HG03064 (cell line): ENCODE measurements around the gene CAMK1D.
"Not testable (repeated sequence)": the region's sequence is repeated elsewhere in the genome, so short reads cannot be mapped to it uniquely, and the experiment has no call there.

Experiments used
- ATAC-seq: cut with Tn5 transposase; IDR thresholded peaks from one replicate; pipeline ENCODE4 v1.9.1; 2021; ENCODE audit warnings: low read depth; ENCODE audit not compliant: unreplicated experiment

Gene CAMK1D

DNA sequence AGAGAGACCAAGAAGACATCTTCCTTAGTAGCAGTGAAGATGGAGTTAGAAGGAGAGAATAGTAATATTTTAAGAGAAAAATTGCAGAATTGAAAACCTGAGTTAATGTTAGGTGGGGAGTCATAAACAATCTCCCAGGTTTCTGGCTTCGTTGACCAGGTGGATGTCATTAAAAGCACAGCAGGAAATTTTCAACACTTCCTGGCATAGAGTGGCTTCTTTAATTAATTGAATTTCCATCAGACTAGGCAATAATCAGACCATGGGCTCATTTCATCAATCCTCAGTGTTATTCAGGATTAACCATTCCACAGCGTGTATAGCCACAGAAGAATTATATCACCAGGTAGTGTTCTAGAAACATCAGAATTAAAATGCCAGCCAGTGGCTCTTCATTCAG lies 383.9 kb downstream of the CAMK1D start:
- ATAC-seq = no peak

DNA sequence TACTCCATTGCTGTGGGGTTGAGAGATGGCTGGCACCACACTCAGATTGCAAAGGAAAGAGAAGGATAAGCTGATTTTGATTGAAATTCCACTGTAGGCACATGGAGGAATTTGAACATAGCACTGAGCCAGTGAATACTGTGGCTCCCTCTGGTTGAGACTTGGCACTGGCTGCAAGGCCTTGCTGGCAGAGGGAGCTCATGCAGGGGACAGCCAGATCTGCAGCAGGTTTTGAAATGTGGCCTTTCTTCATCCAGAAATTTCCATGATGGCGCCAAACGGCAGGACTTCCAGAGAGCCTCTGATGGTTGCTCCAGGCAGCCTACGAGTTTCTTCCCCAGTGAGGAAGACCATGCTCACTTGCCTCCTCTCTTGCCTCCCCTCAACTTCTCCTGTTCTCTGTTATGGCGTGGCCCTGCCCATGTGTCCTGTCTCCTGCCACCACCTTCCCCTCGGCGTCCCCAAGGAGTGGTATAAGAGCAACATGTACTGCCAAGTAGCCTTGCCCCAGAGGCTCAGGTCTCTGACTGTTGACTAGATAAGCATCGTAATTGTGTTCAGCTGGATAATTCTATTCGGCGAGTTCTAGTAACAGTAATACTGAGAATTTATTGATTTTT lies 386.6 kb downstream of the CAMK1D start:
- no peak for ATAC-seq

DNA sequence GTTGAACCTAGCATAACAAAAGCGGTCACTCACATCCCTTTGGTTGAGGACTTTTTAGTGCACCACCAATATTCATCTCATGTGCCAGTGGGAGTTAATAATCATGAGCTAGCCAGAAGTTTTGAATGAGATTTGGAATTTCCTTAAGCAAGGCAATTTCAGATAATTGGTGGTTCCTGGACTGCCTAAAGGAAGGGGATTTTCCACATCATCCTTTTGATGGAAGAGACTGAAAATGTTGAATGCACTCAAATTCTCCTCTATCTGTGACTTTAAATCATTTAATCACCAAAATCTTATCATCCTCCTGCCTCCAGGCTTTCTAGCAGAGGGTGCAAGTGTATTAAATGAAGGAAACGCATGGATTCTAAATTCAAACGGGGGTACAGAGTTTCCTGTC lies 391.5 kb downstream of the CAMK1D start:
- ATAC-seq = no peak

DNA sequence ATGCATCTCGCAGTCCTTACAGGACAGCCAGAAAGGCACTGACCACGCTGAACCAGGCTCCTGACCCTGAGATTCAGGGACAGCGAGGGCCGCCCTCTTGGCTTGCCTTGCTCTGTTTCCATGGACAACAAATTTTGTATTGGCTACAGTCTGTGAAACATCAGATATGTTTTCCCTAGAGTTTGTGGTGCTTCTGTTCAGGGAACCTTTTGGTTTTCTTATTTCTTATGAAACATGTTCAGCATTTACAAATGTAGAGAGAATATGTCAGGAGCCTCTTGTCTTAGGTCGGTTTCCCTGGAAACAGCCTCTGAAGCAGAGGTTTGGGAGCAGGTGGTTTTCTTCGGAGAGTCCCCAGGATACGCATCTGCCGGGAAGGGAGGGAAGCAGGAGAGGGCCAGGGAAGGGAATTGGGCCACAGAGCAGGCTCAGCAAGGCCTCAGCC lies 392.0 kb downstream of the CAMK1D start:
- ATAC-seq = no peak

DNA sequence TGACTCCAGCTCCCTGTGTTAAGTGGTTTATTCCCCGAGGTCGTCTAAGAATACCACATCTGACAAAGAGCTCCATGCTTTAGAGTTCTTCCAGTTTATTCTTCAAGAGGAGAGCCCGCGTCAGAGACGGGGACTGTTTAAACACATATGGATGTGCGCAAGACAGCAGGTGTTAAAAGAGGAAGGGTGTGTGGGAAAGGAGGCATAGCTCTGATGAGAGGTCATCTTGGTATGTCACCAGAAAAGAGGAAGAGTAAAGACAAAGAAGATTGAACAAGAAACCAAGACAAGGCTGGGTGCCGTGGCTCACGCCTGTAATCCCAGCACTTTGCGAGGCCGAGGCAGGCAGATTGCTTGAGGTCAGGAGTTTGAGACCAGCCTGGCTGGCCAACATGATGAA lies 393.4 kb downstream of the CAMK1D start:
- ATAC-seq = no peak

DNA sequence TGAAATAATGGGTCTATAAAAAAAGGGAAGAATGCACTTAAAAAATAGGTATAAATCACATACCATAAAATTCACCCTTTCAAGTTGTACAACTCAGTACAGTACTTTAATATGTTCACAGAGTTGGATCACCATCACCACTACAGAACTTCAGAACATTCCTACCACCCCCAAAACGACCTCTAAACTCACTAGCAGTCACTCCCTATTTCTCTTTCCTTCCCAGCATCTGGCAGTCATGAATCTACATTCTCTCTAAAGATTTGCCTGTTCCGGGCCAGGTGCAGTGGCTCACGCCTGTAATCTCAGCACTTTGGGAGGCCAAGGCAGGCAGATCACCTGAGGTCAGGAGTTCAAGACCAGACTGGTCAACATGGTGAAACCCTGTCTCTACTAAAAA lies 394.1 kb downstream of the CAMK1D start:
- ATAC-seq = not testable (repeated sequence)

DNA sequence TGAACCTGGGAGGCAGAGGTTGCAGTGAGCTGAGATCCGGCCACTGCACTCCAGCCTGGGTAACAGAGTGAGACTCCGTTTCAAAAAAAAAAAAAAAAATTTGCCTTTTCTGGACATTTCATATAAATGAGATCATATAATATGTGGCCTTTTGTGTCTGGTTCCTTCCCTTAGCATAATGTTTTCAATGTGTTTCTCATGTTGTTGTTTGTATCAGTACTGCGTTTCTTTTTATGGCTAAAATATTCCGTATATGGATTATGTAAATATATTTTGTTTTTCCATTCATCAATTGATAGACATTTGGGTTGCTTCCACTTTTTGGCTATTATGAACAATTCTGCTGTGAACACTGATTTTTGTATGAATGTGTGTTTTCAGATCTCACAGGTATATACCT lies 394.6 kb downstream of the CAMK1D start:
- ATAC-seq = no peak

DNA sequence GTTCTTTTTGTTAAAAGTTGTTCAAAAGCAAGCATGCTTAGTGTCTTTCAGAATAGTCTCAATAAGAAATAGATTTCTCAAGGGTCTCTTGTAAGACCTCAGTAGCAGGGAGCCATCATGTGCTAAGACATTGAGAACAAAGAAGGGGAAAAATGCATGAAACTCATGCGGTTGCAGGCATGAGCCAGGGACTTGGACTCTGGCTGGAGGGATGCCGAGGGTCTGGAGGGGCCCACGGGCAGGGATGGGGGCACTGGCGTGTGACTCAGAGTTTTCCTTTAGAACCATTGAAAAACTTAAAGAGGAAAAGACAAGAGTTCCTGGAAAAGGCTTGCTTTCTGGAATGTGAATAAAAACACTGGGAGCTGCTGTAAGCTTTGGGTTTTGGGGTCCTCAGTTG lies 398.8 kb downstream of the CAMK1D start:
- ATAC-seq = no peak

DNA sequence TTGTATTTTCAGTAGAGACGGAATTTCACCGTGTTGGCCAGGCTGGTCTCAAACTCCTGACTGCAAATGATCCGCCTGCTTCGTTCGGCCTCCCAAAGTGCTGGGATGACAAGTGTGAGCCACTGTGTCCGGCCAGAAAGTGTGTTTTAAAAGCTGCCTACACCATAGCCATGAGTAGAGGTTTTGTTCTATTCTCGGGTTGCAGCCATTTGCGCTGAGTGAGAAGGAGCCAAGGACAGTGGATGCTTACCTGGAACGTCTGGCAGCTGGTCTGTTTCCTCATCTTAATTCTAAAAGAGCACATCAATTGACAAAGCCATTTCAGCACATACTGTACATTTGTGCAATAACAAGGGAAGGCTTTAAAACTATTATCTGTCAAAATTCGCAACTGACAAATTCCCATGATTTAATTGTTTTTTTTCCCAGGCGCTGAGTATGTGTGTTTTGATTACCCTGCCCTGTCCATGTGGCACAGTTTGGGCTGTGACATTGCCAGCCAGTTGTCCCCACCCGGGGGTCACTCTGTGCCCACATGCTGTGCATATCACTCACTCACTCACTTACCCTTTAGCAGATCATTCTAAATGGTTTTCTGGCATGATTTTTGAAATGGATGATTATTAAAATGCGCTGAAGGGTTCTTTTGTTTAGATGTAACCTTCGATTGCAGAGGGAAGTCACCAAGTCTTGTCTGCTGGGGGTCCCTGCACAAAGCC lies 400.6 kb downstream of the CAMK1D start:
- ATAC-seq = no peak

DNA sequence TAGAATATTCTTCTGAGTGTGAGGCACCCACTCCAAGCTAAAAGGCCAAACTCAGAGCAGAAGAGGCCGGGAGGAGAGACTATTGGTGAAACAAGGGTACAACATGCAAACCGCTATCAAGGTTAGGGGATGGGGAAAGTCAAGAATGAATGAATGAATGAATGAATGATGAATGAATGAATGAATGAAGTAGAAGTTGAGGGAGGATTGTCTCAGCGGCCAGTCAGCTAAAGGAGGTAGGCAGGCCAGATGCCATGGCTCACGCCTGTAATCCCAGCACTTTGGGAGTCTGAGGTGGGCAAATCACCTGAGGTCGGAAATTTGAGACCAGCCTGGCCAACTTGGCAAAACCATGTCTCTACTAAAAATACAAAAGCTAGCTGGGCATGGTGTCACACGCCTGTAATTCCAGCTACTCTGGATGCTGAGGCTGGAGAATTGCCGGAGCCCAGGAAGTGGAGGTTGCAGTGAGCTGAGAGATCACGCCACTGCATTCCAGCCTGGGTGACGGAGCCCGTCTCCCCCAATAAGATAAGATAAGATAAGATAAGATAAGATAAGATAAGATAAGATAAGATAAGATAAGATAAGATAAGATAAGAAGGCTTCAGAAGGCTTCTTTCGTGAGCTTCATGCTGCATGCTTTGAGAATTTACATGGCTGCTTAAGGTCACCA lies 401.3 kb downstream of the CAMK1D start:
- ATAC-seq = no peak

DNA sequence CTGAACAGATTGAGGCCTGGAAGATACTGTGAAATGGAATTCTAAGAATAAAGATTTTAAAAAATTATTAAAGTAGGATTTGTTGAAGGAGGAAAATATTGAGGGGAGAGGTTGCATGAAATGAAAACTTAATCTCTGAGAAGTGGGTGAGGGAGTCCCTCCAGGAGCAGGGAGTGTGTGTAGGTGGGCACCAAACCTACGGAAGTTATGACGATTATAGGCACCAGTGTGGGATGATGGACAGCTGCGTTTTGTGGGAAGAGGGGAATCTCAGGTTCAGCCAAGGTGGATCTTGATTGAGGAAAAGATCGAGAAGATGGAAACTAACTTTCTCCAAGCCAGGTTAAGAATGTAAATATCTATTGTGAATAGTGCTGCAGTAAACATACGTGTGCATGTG lies 405.7 kb downstream of the CAMK1D start:
- no peak for ATAC-seq

DNA sequence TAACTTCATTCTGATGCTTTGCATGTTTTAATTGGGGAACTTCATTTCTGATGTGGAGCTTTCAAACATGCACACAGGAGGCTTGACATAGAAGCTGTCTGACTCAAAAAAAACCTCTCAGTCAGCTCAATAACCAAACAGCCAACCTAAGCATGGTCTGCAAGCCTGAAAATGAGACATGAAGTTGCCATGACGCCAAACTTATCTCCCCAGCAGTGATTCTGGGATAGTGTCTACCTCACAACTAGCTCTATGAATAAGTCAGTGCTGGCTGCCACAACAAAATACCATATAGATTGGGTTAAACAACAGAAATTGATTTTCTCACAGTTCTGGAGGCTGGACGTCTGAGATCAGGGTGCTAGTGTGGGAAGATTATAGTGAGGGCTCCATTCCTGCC lies 408.0 kb downstream of the CAMK1D start:
- ATAC-seq = no peak

DNA sequence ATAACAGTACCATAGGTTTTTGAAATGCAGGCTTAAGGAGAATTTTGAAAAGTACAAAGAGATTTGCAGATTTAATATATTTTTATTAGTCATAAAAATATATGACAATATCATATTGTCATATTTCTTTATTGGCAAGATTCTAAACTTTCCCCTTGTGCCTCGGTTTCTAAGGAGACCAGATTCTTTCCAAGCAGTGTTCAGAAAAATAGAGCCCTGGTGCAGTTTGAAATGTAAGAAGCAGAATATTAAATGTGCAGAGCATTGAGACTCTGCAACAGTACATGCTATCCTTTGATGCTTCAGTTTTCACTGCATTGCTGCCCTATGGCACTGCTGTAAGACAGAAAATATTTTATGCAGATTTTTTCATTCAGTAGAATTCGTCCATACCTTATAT lies 408.9 kb downstream of the CAMK1D start:
- ATAC-seq = no peak

DNA sequence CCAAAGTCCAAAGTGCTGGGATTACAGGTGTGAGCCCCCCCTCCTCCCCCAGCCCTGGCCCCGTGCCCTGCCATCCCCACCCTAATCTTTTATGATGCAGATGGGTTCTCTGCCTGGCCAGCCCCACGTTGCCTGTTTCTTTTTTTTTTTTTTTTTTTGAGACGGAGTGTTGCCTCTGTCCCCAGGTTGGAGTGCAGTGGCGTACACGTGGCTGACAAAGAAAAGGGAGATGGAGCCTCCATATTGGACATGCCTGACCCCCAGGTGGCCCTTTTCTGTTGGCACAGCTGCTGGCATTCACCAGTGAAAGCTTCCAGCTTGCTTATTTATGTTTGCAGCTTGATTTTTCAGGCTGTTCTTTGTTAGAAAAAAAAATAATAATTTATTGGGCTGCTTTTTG lies 416.9 kb downstream of the CAMK1D start:
- no peak for ATAC-seq

DNA sequence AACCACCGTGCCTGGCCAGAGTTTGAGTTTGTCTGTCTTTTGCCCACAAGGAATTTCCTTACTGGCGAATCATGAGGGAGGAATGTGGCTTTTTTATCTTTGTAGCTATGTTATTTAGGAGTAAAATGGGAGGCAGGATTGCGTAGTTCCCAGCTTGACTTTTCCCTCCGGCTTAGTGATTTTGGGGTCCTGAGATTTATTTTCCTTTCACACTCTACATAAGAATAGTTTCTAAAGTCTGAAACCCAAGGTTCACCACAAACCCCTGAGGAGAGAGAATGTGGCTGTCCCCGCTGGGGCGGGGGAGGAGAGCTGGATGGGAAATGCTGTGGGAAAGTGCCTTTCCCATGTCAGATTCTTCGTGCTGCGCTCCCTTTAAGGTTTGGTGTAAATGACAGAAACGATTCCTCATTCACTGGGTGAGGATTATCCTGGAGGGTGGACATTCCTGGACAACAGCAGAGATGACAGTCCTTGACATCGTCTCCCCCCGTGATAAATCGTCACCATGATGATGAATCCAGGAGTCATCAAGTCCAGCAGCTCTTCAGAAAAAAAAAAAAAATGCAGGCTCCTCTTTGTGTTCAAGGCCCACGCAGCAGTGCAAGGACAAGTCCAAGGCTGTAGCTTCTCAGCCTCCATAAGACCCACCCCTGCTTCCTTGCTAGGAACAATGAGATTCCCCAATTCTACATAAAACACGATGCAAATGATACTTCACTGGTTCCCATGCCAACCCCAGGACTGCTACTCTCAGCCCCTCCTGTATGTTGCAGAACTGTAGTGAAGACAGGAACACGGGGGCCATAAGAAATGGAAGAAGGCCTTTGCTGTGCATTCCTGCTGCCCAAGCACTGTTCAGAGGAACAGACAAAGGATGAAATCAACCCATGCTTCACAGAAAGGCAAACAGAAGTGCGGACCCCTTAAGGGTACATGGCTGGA lies 419.1 kb downstream of the CAMK1D start:
- ATAC-seq = no peak

DNA sequence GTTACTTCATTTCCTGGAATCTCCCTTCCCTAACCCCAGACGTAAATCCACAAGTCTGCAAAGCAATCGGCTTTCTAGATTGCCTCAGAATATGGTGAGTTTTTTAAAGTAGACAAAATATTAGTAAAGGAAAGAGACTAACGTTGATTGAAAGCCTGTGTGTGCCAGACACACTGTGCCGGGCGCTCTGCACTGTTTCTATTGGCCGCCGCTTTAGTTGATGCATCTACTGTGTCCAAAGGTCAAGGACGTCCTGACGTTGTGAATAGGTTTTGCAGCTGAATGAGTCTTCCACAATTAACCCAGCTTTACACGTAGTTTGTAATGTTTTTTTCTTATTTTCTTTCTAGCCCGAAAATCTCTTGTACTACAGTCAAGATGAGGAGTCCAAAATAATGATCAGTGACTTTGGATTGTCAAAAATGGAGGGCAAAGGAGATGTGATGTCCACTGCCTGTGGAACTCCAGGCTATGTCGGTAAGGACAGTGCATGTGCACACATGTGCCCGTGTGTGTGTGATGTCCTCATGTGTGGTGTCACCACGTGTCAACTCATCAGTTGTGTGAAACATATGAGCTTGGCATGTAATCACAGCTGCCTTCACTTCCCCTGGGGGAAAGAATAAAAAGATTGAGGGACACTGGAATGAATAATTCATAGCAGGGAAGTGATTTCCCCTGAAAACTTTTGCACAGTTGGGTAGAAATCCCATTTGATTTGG lies 420.1 kb downstream of the CAMK1D start:
- ATAC-seq = no peak

DNA sequence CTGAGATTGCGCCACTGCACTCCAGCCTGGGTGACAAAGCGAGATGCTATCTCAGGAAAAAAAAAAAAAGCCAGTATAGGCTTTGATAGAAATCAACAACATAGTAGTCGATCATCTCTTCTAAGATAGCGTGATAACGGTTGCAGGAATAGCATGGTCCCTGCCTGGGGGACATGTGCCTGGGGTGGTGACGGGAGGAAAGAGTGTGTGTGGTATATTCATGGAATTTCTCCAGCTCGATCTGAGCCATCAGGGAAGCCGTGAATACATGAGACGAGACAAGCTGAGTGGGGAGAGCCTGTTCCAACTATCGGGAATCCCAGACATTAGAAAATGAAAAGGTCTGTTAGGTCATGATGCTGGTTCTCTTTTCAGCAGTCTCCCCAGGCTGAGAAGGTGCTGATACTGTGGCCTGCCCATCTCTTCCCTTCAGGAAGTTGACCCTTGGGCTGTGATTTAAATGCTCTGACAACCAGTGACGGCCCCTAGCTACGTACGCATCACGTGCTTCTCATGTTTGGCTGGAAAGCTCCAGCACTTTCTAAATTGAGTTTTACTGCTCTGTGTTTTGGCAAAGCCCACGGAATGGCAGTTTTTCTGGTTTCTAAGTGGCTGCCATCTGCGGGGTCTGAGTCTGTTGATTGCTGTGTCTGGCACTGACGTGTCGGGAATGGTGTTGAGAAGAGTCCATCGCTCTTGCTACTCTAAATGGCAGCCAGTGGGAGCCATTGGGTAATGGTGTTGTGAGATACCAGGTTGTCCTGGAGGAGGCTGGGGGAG lies 422.8 kb downstream of the CAMK1D start:
- no peak for ATAC-seq

DNA sequence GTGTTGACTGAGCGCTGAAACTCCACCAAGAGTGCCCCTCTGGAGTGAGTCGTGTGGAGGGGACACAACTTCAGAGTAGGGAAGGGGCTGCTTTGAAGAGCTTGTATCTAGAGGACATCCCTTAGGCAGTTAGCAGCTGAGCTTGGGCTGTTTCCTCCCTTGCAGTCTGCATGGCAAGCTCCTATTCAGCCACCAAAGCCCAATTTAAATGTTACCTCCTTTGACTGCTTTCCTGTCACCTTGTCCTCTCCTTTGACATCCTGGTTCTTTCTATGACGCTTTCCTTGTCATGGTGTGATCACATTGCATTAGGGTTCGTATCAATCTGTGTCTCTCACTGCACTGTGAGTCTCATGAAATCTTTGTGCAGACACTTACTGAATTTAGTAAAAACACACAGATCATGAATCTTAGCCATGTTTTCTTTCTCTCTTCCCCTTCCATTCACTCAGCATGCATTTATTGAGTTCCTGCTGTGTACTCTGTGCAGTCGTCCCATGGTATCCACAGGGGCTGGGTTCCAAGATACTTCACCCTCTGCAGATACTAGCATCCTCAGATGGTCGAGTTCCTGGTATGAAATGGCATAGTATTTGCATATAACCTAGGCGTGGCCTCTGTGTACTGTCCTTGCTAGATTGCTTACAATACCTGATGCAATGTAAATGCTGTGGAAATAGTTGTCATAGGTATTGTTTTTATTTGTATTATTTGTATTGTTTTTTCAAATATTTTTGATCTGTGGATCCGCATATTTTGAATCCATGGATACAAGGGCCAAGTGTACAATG lies 423.6 kb downstream of the CAMK1D start:
- no peak for ATAC-seq
